Panc1 (cell line): Measurements from ENCODE around the gene MDGA2. TPM values are rescaled to one million over a fixed set of nuclear protein-coding genes. Genes with fewer than 3 reads are reported as not detected.

Experiments used
- ATAC-seq: fragments of 200-7000 bp; cut with Tn5 transposase; 2 replicates; pipeline ENCODE4 v1.9.1; 2020; ENCODE audit warnings: mild to moderate bottlenecking, moderate library complexity
- BruUV-seq: library from RNA; stranded (reverse); fragments of 400-500 nt; replicated peaks from 2 replicates; lab custom pipeline; 2021; lab: Mats Ljungman, UMichigan
- CTCF ChIA-PET: fragments of 300-600 bp; sonication (Branson Sonifier 250); formaldehyde crosslinking; loops from one replicate; lab custom pipeline; 2022; ENCODE audit warnings: antibody characterized with exemption; lab: Charles Lee
- POLR2A ChIA-PET: fragments of 300-600 bp; sonication (Branson Sonifier 250); formaldehyde crosslinking; loops from one replicate; lab custom pipeline; 2022; ENCODE audit warnings: antibody characterized with exemption; lab: Charles Lee
- DNase-seq: peaks from one replicate; pipeline ENCODE4 v3.0.0-alpha.2; 2010; ENCODE audit warnings: low read depth, low spot score
- H3K27ac ChIP-seq: 2 replicates; pipeline ENCODE4 v1.5.1; 2011; ENCODE audit warnings: mild to moderate bottlenecking, low read length, inconsistent platforms
- H3K27me3 ChIP-seq: fragments of 200-500 bp; sonication (Bioruptor generic); 2 replicates; pipeline ENCODE4 v1.6.0; 2014; ENCODE audit warnings: low read length, inconsistent platforms; ENCODE audit not compliant: control insufficient read depth, insufficient read depth
- H3K36me3 ChIP-seq: fragments of 200-500 bp; sonication (Bioruptor generic); 2 replicates; pipeline ENCODE4 v1.5.1; 2014; ENCODE audit warnings: inconsistent platforms, mild to moderate bottlenecking, low read length, moderate library complexity; ENCODE audit not compliant: control insufficient read depth, insufficient read depth
- H3K4me1 ChIP-seq: 2 replicates; pipeline ENCODE4 v1.5.1; 2011; ENCODE audit warnings: inconsistent platforms, mild to moderate bottlenecking, low read length, moderate library complexity; ENCODE audit not compliant: control insufficient read depth, insufficient read depth
- H3K4me3 ChIP-seq, 2 experiments: 2 replicates each; pipeline ENCODE4 v1.5.1; 2011 to 2012; ENCODE audit warnings: low read depth in 2 of 2, low read length in 2 of 2, mild to moderate bottlenecking in 2 of 2, inconsistent platforms in 1 of 2, moderate library complexity in 1 of 2
- H3K9me3 ChIP-seq: fragments of 200-500 bp; sonication (Bioruptor generic); 2 replicates; pipeline ENCODE4 v1.5.1; 2014; ENCODE audit warnings: low read depth, mild to moderate bottlenecking, inconsistent platforms, low read length, moderate library complexity; ENCODE audit not compliant: control insufficient read depth, insufficient read depth
- POLR2AphosphoS5 ChIP-seq: IDR thresholded peaks from 2 replicates; pipeline ENCODE4 v1.6.1; 2012; ENCODE audit warnings: mild to moderate bottlenecking, low read depth, low read length, moderate library complexity
- REST ChIP-seq, 2 experiments: IDR thresholded peaks; 2 replicates each; pipeline ENCODE4 v1.6.1; 2011 to 2012; ENCODE audit warnings: low read depth in 2 of 2, control low read depth in 1 of 2, low read length in 1 of 2, mild to moderate bottlenecking in 1 of 2, moderate library complexity in 1 of 2; ENCODE audit not compliant: insufficient read depth in 1 of 2
- SIN3A ChIP-seq: IDR thresholded peaks from 2 replicates; pipeline ENCODE4 v1.6.1; 2012; ENCODE audit warnings: low read depth, mild to moderate bottlenecking, low read length, moderate library complexity, borderline replicate concordance; ENCODE audit not compliant: insufficient read depth
- TCF7L2 ChIP-seq: IDR thresholded peaks from 2 replicates; pipeline ENCODE4 v1.6.1; 2011; ENCODE audit warnings: mild to moderate bottlenecking, low read depth, low read length, inconsistent platforms
- in situ Hi-C: cut with HindIII; loops from 2 replicates; pipeline ENCODE4 v1.10.0; 2016; ENCODE audit warnings: low sequenced_read_pairs, low pct_unique_long_range_greater_than_20kb
- intact Hi-C: fragments of 100-400 bp; cut with micrococcal nuclease; formaldehyde crosslinking; loops from one replicate; pipeline ENCODE4 v1.10.0; 2022; ENCODE audit not compliant: unreplicated experiment
- total RNA-seq: library from RNA; stranded (reverse); gene quantifications from one replicate; pipeline ENCODE4 v1.2.1, GENCODE V29; 2021; ENCODE audit not compliant: unreplicated experiment
- TF ChIP-seq, protein P1 (sequence below): fragments of 450-650 bp; IDR thresholded peaks from 2 replicates; pipeline ENCODE4 v1.5.1; 2017; ENCODE audit warnings: mild to moderate bottlenecking

The MDGA2 gene
- total RNA-seq, 1 experiment from 2014 or later: not detected

DNA sequence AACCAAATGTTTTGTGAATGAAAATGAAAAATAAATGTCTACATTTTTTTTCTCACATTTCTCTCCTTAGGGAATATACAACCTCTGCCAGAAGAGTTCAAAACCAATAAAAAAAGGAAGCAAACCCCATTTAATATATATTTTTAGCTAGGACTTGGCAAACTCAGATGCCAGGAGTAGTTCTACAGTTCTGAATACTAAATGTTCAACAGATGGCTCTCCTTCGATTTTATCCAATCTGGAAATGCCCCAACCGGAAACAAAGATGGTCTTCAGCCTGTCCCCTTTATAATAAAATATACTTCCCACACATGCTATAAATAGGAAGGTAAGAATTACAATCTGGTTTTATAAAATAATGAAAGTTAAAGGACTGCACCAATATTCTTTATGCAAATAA is 330.4 kb downstream of the MDGA2 start:
- intact Hi-C loops: no loop called here
- DNase-seq (no peak), ATAC-seq (no peak)
- in situ Hi-C loops: no loop called here
- CTCF ChIA-PET: no interaction called here
- no TSS peak for BruUV-seq
- Histone ChIP-seq H3K4me3 (no peak overlapping the region), H3K4me1 (no peaks in the 10 kb centered on the region), H3K36me3 (no peaks in the 10 kb centered on the region), H3K9me3 (no peaks in the 10 kb centered on the region), H3K27me3 (no peaks in the 10 kb centered on the region), H3K27ac (no peak overlapping the region)
- no peak for TF ChIP-seq SIN3A
- no peak for TF ChIP-seq REST (IDR thresholded peaks at IDR 0.05; ENCODE audit: insufficient read depth in 1 of 2, low read depth in 2 of 2, low read length in 1 of 2)
- TF ChIP-seq TCF7L2: no peak
- no peak for TF ChIP-seq POLR2AphosphoS5
- TF ChIP-seq, protein P1, sequence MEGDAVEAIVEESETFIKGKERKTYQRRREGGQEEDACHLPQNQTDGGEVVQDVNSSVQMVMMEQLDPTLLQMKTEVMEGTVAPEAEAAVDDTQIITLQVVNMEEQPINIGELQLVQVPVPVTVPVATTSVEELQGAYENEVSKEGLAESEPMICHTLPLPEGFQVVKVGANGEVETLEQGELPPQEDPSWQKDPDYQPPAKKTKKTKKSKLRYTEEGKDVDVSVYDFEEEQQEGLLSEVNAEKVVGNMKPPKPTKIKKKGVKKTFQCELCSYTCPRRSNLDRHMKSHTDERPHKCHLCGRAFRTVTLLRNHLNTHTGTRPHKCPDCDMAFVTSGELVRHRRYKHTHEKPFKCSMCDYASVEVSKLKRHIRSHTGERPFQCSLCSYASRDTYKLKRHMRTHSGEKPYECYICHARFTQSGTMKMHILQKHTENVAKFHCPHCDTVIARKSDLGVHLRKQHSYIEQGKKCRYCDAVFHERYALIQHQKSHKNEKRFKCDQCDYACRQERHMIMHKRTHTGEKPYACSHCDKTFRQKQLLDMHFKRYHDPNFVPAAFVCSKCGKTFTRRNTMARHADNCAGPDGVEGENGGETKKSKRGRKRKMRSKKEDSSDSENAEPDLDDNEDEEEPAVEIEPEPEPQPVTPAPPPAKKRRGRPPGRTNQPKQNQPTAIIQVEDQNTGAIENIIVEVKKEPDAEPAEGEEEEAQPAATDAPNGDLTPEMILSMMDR: no peak
- POLR2A ChIA-PET: no interaction called here

DNA sequence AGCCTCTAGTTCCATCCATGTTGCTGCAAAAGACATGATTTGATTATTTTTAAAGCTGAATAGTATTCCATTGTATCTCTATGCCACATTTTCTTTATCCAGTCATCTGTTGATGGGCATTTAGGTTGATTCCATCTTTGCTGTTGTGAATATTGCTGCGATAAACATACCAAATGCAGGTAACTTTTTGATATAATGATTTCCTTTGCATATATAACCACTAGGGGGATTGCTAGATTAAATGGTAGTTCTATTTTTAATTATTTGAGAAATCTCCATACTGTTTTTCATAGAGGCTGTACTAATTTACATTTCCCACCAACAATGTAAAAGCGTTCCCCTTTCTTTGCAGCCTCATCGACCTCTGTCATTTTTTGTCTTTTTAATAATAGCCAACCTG is 342.5 kb downstream of the MDGA2 start:
- Histone ChIP-seq H3K9me3 (no peaks in the 10 kb centered on the region), H3K27me3 (no peaks in the 10 kb centered on the region), H3K4me3 (no peak overlapping the region), H3K27ac (no peak overlapping the region), H3K4me1 (no peaks in the 10 kb centered on the region), H3K36me3 (no peaks in the 10 kb centered on the region)
- CTCF ChIA-PET: no interaction called here
- POLR2A ChIA-PET: no interaction called here
- TF ChIP-seq TCF7L2 (no peak), POLR2AphosphoS5 (no peak), REST (IDR thresholded peaks at IDR 0.05; ENCODE audit: insufficient read depth in 1 of 2, low read depth in 2 of 2, low read length in 1 of 2) (no peak), SIN3A (no peak)
- TF ChIP-seq, protein P1: no peak; the same call in 1 of the 2 replicates
- ATAC-seq (no peak), DNase-seq (no peak)
- in situ Hi-C loops (no loop called here), intact Hi-C loops (no loop called here)
- BruUV-seq: no TSS peak
